Measurements from ENCODE around the gene G2E3. TPM values are rescaled to one million over a fixed set of nuclear protein-coding genes. Genes with fewer than 3 reads are reported as not detected.

G2E3 gene
- total RNA-seq, 1 donor = 11.9 TPM

DNA sequence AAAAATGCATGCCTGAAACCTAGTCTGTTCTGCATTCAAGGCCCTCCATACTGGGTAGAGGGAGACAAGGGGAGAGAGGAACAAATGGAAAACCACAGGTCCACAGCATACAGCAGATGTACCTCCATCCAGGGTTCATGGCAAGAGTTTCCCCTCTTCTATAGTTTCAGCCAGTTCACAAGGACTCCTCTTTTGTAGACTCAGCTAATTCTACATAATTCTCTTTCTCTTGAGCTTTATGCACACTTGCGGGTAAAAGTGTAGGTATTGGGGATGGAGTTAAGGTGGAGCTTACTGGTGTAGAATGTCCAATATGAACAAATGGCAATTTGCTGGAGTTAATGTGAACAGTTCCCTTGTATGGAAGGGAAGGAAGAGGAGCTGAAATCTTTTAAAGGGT lies 23.4 kb downstream of the G2E3 start:
- Histone ChIP-seq H3K27ac (ENCODE audit: low read depth, low read length) (no peak overlapping the region), H3K79me2 (ENCODE audit: insufficient read depth, low read length) (peaks cover 98% of the 10 kb centered on the region), H4K20me1 (ENCODE audit: insufficient read depth, low read length) (peaks cover 4% of the 10 kb centered on the region)

DNA sequence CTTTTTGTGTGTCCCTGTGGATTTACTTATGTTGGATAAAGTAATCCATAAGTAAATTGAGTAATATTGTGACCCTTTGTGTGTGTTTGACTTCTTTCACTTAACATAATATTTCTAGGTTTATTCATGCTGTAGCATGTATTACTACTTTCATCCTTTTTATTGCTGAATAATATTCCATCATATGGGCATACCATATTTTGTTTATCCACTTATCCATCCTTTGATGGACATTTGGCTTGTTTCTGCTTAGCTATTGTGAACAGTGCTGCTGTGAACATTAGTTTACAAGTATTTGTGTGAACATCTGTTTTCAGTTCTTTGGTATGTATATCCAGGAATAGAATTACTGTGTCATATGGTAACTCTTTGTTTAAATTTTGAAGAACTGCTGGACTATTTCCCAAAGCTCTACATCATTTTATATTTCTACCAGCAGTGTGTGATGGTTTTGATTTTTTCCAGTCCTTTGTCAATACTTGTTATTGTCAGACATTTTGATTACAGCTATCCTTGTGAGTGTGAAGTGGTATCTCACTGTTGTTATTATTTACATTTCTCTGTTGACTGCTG lies 25.2 kb downstream of the G2E3 start:
- Histone ChIP-seq H4K20me1 (ENCODE audit: insufficient read depth, low read length) (peaks cover 4% of the 10 kb centered on the region), H3K27me3 (ENCODE audit: insufficient read depth, low read length) (no peaks in the 10 kb centered on the region), H3K4me3 (ENCODE audit: insufficient read depth, low read length) (no peak overlapping the region), H3K27ac (ENCODE audit: low read depth, low read length) (no peak overlapping the region), H3K36me3 (ENCODE audit: insufficient read depth, low read length) (peaks cover 11% of the 10 kb centered on the region), H3K4me1 (ENCODE audit: insufficient read depth, low read length) (no peaks in the 10 kb centered on the region), H3K9me3 (ENCODE audit: low read depth, low read length) (no peaks in the 10 kb centered on the region), H2AFZ (ENCODE audit: low read length) (no peak overlapping the region), H3K4me2 (ENCODE audit: insufficient read depth, low read length) (no peak overlapping the region), H3K79me2 (ENCODE audit: insufficient read depth, low read length) (peaks cover 94% of the 10 kb centered on the region)
- TF ChIP-seq, protein P1, sequence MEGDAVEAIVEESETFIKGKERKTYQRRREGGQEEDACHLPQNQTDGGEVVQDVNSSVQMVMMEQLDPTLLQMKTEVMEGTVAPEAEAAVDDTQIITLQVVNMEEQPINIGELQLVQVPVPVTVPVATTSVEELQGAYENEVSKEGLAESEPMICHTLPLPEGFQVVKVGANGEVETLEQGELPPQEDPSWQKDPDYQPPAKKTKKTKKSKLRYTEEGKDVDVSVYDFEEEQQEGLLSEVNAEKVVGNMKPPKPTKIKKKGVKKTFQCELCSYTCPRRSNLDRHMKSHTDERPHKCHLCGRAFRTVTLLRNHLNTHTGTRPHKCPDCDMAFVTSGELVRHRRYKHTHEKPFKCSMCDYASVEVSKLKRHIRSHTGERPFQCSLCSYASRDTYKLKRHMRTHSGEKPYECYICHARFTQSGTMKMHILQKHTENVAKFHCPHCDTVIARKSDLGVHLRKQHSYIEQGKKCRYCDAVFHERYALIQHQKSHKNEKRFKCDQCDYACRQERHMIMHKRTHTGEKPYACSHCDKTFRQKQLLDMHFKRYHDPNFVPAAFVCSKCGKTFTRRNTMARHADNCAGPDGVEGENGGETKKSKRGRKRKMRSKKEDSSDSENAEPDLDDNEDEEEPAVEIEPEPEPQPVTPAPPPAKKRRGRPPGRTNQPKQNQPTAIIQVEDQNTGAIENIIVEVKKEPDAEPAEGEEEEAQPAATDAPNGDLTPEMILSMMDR (IDR thresholded peaks at IDR 0.05; ENCODE audit: extremely low read depth, low read depth, low read length) = no peak
- DNase-seq (ENCODE audit: insufficient read length, low spot score, missing footprints) = no peak

More for the DNA sequence above, 23.4 kb downstream of the G2E3 start:
- H3K4me1 ChIP-seq (ENCODE audit: insufficient read depth, low read length) = no peaks in the 10 kb centered on the region
- H3K27me3 ChIP-seq (ENCODE audit: insufficient read depth, low read length) = no peaks in the 10 kb centered on the region
- no peak overlapping the region for H2AFZ ChIP-seq (ENCODE audit: low read length)
- TF ChIP-seq, protein P1 (IDR thresholded peaks at IDR 0.05; ENCODE audit: extremely low read depth, low read depth, low read length) = no peak
- H3K4me3 ChIP-seq (ENCODE audit: insufficient read depth, low read length) = no peak overlapping the region
- H3K4me2 ChIP-seq (ENCODE audit: insufficient read depth, low read length) = no peak overlapping the region
- H3K36me3 ChIP-seq (ENCODE audit: insufficient read depth, low read length) = peaks cover 8% of the 10 kb centered on the region
- no peaks in the 10 kb centered on the region for H3K9me3 ChIP-seq (ENCODE audit: low read depth, low read length)
- no peak for DNase-seq (ENCODE audit: insufficient read length, low spot score, missing footprints)

DNA sequence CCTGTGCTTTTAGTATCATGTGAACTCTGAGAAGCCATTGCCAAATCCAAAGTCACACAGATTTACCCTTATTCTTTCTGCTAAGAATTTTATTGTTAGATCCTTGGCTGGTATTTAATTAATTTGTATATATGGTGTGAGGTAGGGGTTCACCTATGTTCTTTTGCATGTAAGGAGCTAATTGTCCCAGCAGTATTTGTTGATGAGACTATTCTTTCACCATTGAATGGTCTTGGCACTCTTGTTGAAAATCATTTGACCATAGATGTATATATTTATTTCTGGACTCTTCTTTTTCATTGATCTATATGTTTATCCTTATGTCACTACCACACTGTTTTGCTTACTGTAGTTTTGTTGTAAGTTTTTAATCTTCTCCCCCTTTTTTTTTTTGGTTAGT lies 26.2 kb downstream of the G2E3 start:
- Histone ChIP-seq H3K36me3 (ENCODE audit: insufficient read depth, low read length) (peaks cover 21% of the 10 kb centered on the region), H3K79me2 (ENCODE audit: insufficient read depth, low read length) (peaks cover 93% of the 10 kb centered on the region), H4K20me1 (ENCODE audit: insufficient read depth, low read length) (peaks cover 4% of the 10 kb centered on the region), H3K9me3 (ENCODE audit: low read depth, low read length) (no peaks in the 10 kb centered on the region), H3K27ac (ENCODE audit: low read depth, low read length) (no peak overlapping the region), H3K4me2 (ENCODE audit: insufficient read depth, low read length) (no peak overlapping the region), H3K4me3 (ENCODE audit: insufficient read depth, low read length) (no peak overlapping the region), H3K4me1 (ENCODE audit: insufficient read depth, low read length) (no peaks in the 10 kb centered on the region), H3K27me3 (ENCODE audit: insufficient read depth, low read length) (no peaks in the 10 kb centered on the region), H2AFZ (ENCODE audit: low read length) (no peak overlapping the region)
- no peak for DNase-seq (ENCODE audit: insufficient read length, low spot score, missing footprints)
- TF ChIP-seq, protein P1 (IDR thresholded peaks at IDR 0.05; ENCODE audit: extremely low read depth, low read depth, low read length) = no peak

DNA sequence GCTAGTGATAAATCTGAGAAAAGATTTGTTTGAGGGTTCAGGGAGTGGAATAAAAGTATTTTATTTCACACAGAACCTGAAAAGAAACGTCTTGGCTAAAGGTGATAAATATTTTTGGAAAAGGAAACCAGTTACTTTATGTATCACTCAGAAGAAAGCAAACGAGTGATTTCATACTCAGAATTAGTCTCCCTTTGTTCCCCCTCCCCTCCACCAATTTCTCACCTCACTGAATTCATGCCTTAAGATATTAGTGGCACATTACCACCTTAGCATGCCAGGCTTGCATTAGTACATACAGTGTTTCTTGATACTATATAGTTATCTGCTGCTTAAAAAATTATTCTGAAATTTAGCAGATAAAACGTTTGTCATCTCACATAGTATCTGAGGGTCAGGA lies 28.2 kb downstream of the G2E3 start:
- TF ChIP-seq, protein P1 (IDR thresholded peaks at IDR 0.05; ENCODE audit: extremely low read depth, low read depth, low read length) = no peak
- Histone ChIP-seq H3K27ac (ENCODE audit: low read depth, low read length) (no peak overlapping the region), H3K4me2 (ENCODE audit: insufficient read depth, low read length) (no peak overlapping the region), H2AFZ (ENCODE audit: low read length) (no peak overlapping the region), H3K4me1 (ENCODE audit: insufficient read depth, low read length) (no peaks in the 10 kb centered on the region), H4K20me1 (ENCODE audit: insufficient read depth, low read length) (peaks cover 4% of the 10 kb centered on the region), H3K4me3 (ENCODE audit: insufficient read depth, low read length) (no peak overlapping the region), H3K9me3 (ENCODE audit: low read depth, low read length) (no peaks in the 10 kb centered on the region), H3K79me2 (ENCODE audit: insufficient read depth, low read length) (peaks cover 88% of the 10 kb centered on the region), H3K36me3 (ENCODE audit: insufficient read depth, low read length) (peaks cover 31% of the 10 kb centered on the region), H3K27me3 (ENCODE audit: insufficient read depth, low read length) (no peaks in the 10 kb centered on the region)
- no peak for DNase-seq (ENCODE audit: insufficient read length, low spot score, missing footprints)

Data from osteoblast (primary cell).